ENCODE results near the gene CARD9.
"Not testable (repeated sequence)": the region's sequence is repeated elsewhere in the genome, so short reads cannot be mapped to it uniquely, and the experiment has no call there.

CARD9 gene

GRCh38 chr9:136355616-136356557 is 17.6 kb downstream of the CARD9 start:
- DNase-seq, result no peak
- in situ Hi-C loops (cut with MboI; ENCODE audit: low pct_unique_long_range_greater_than_20kb, low sequenced_read_pairs), result no loop called here

- in situ Hi-C loops (cut with MboI; ENCODE audit: low pct_unique_long_range_greater_than_20kb, low sequenced_read_pairs), result no loop called here
- DNase-seq, result no peak
Observed at GRCh38 chr9:136354592-136355085, 18.8 kb downstream of the CARD9 start.

GRCh38 chr9:136353757-136354488 is 19.5 kb downstream of the CARD9 start:
- no peak for DNase-seq
- in situ Hi-C loops (cut with MboI; ENCODE audit: low pct_unique_long_range_greater_than_20kb, low sequenced_read_pairs), result no loop called here

GRCh38 chr9:136353088-136353487 is 20.4 kb downstream of the CARD9 start:
- in situ Hi-C loops (cut with MboI; ENCODE audit: low pct_unique_long_range_greater_than_20kb, low sequenced_read_pairs), result no loop called here
- DNase-seq, result no peak

GRCh38 chr9:136352682-136353081 is 20.8 kb downstream of the CARD9 start:
- DNase-seq, result no peak
- in situ Hi-C loops (cut with MboI; ENCODE audit: low pct_unique_long_range_greater_than_20kb, low sequenced_read_pairs), result no loop called here

GRCh38 chr9:136351868-136352267 is 21.6 kb downstream of the CARD9 start:
- DNase-seq; in situ Hi-C loops (cut with MboI; ENCODE audit: low pct_unique_long_range_greater_than_20kb, low sequenced_read_pairs): not testable (repeated sequence)

GRCh38 chr9:136351252-136351800 is 22.1 kb downstream of the CARD9 start:
- DNase-seq, result no peak
- in situ Hi-C loops (cut with MboI; ENCODE audit: low pct_unique_long_range_greater_than_20kb, low sequenced_read_pairs), result no loop called here

- in situ Hi-C loops (cut with MboI; ENCODE audit: low pct_unique_long_range_greater_than_20kb, low sequenced_read_pairs), result no loop called here
- DNase-seq, result no peak
Observed at GRCh38 chr9:136349546-136349945, 23.9 kb downstream of the CARD9 start.

- DNase-seq, result no peak
- in situ Hi-C loops (cut with MboI; ENCODE audit: low pct_unique_long_range_greater_than_20kb, low sequenced_read_pairs), result no loop called here
Observed at GRCh38 chr9:136348691-136349090, 24.8 kb downstream of the CARD9 start.

- DNase-seq, result no peak
- in situ Hi-C loops (cut with MboI; ENCODE audit: low pct_unique_long_range_greater_than_20kb, low sequenced_read_pairs), result no loop called here
Observed at GRCh38 chr9:136347472-136348256, 25.8 kb downstream of the CARD9 start.

- DNase-seq, result no peak
- in situ Hi-C loops (cut with MboI; ENCODE audit: low pct_unique_long_range_greater_than_20kb, low sequenced_read_pairs), result no loop called here
Observed at GRCh38 chr9:136346927-136347465, 26.5 kb downstream of the CARD9 start.

GRCh38 chr9:136346157-136346481 is 27.4 kb downstream of the CARD9 start:
- in situ Hi-C loops (cut with MboI; ENCODE audit: low pct_unique_long_range_greater_than_20kb, low sequenced_read_pairs), result no loop called here
- DNase-seq, result no peak

- DNase-seq, result no peak
- in situ Hi-C loops (cut with MboI; ENCODE audit: low pct_unique_long_range_greater_than_20kb, low sequenced_read_pairs), result no loop called here
Observed at GRCh38 chr9:136345281-136346156, 27.9 kb downstream of the CARD9 start.

GRCh38 chr9:136344544-136345280 is 28.8 kb downstream of the CARD9 start:
- in situ Hi-C loops (cut with MboI; ENCODE audit: low pct_unique_long_range_greater_than_20kb, low sequenced_read_pairs), result no loop called here
- DNase-seq, result no peak

- DNase-seq, result no peak
- in situ Hi-C loops (cut with MboI; ENCODE audit: low pct_unique_long_range_greater_than_20kb, low sequenced_read_pairs), result no loop called here
Observed at GRCh38 chr9:136343884-136344269, 29.6 kb downstream of the CARD9 start.

- in situ Hi-C loops (cut with MboI; ENCODE audit: low pct_unique_long_range_greater_than_20kb, low sequenced_read_pairs), result no loop called here
- no peak for DNase-seq
Observed at GRCh38 chr9:136343121-136343883, 30.2 kb downstream of the CARD9 start.
